IMR-90 (cell line): ENCODE results near the gene PKD1L1. TPM values are rescaled to one million over a fixed set of nuclear protein-coding genes. Genes with fewer than 3 reads are reported as not detected.

ENCODE experiments used
- ATAC-seq: fragments of 200-7000 bp; cut with Tn5 transposase; 2 replicates; pipeline ENCODE4 v1.9.1; 2020; ENCODE audit warnings: low read depth, mild to moderate bottlenecking, moderate library complexity
- BruUV-seq: library from RNA; stranded (reverse); fragments of 400-500 nt; replicated peaks from 2 replicates; lab custom pipeline; 2021; lab: Mats Ljungman, UMichigan
- CTCF ChIA-PET: fragments of 300-600 bp; formaldehyde crosslinking; extraction: SDS; loops from one replicate; lab custom pipeline; 2021; ENCODE audit warnings: antibody characterized with exemption; lab: Yijun Ruan, JAX
- POLR2A ChIA-PET: fragments of 300-600 bp; sonication (Branson Sonifier 250); formaldehyde crosslinking; loops from one replicate; lab custom pipeline; 2022; ENCODE audit warnings: antibody characterized with exemption; ENCODE audit not compliant: unreplicated experiment; lab: Charles Lee
- DNase-seq: peaks from one replicate; pipeline ENCODE4 v3.0.0; 2013
- H2AFZ ChIP-seq: replicated peaks from 2 replicates; pipeline ENCODE3; 2013; ENCODE audit warnings: low read length, mild to moderate bottlenecking; ENCODE audit not compliant: poor library complexity
- H2AK5ac ChIP-seq: 2 replicates; pipeline ENCODE4 v1.6.1; 2013; ENCODE audit warnings: low read depth, low read length, inconsistent platforms
- H2AK9ac ChIP-seq: replicated peaks from 2 replicates; pipeline ENCODE3; 2013; ENCODE audit warnings: mild to moderate bottlenecking, low read depth, low read length, moderate library complexity; ENCODE audit not compliant: poor library complexity
- H2BK120ac ChIP-seq: 2 replicates; pipeline ENCODE4 v1.6.1; 2013; ENCODE audit warnings: low read depth, low read length, inconsistent platforms
- H2BK15ac ChIP-seq: 3 replicates; pipeline ENCODE4 v1.6.1; 2013; ENCODE audit warnings: low read depth, low read length, inconsistent platforms
- H2BK20ac ChIP-seq: 2 replicates; pipeline ENCODE4 v1.6.1; 2013; ENCODE audit warnings: low read depth, mild to moderate bottlenecking, inconsistent platforms, low read length, moderate library complexity
- H2BK5ac ChIP-seq: 2 replicates; pipeline ENCODE4 v1.6.1; 2013; ENCODE audit warnings: mild to moderate bottlenecking, low read depth, low read length, inconsistent platforms; ENCODE audit not compliant: poor library complexity, severe bottlenecking
- H3K14ac ChIP-seq: replicated peaks from 2 replicates; pipeline ENCODE4 v1.6.1; 2013; ENCODE audit warnings: low read depth, low read length, inconsistent platforms
- H3K18ac ChIP-seq: 2 replicates; pipeline ENCODE4 v1.6.1; 2013; ENCODE audit warnings: low read depth, low read length, control low read depth
- H3K23ac ChIP-seq: 2 replicates; pipeline ENCODE4 v1.6.1; 2013; ENCODE audit warnings: low read depth, low read length, inconsistent platforms
- H3K27ac ChIP-seq: 2 replicates; pipeline ENCODE4 v1.5.1; 2013; ENCODE audit warnings: mild to moderate bottlenecking, control low read depth, low read length; ENCODE audit not compliant: insufficient read depth
- H3K27me3 ChIP-seq: 2 replicates; pipeline ENCODE4 v1.6.1; 2013; ENCODE audit warnings: low read length; ENCODE audit not compliant: control insufficient read depth, insufficient read depth
- H3K36me3 ChIP-seq: 2 replicates; pipeline ENCODE4 v1.6.1; 2013; ENCODE audit warnings: low read length, mixed read lengths; ENCODE audit not compliant: control insufficient read depth, insufficient read depth
- H3K4ac ChIP-seq: 2 replicates; pipeline ENCODE4 v1.6.1; 2013; ENCODE audit warnings: low read depth, low read length, inconsistent platforms
- H3K4me1 ChIP-seq: 2 replicates; pipeline ENCODE4 v1.6.1; 2013; ENCODE audit warnings: low read length, mixed read lengths; ENCODE audit not compliant: control insufficient read depth, insufficient read depth
- H3K4me2 ChIP-seq: 2 replicates; pipeline ENCODE4 v1.6.1; 2013; ENCODE audit warnings: low read depth, mild to moderate bottlenecking, control low read depth, low read length, moderate library complexity
- H3K4me3 ChIP-seq: 2 replicates; pipeline ENCODE4 v1.5.1; 2013; ENCODE audit warnings: low read depth, mild to moderate bottlenecking, control low read depth, low read length, moderate library complexity; ENCODE audit not compliant: insufficient read depth
- H3K56ac ChIP-seq: 2 replicates; pipeline ENCODE4 v1.6.1; 2013; ENCODE audit warnings: low read length, inconsistent platforms; ENCODE audit not compliant: insufficient read depth; ENCODE audit errors: extremely low read depth
- H3K79me1 ChIP-seq, 2 experiments: 2 replicates each; pipeline ENCODE4 v1.6.1; 2013; ENCODE audit warnings: low read length in 2 of 2, inconsistent platforms in 1 of 2, low read depth in 1 of 2
- H3K9ac ChIP-seq: 2 replicates; pipeline ENCODE4 v1.6.1; 2013; ENCODE audit warnings: low read depth, low read length, control low read depth
- H3K9me1 ChIP-seq: 2 replicates; pipeline ENCODE4 v1.6.1; 2013; ENCODE audit warnings: low read length, inconsistent platforms; ENCODE audit not compliant: insufficient read depth
- H3K9me3 ChIP-seq: 2 replicates; pipeline ENCODE4 v1.6.1; 2013; ENCODE audit warnings: low read length; ENCODE audit not compliant: control insufficient read depth, insufficient read depth
- H4K20me1 ChIP-seq: 2 replicates; pipeline ENCODE4 v1.6.1; 2013; ENCODE audit warnings: low read length, inconsistent platforms; ENCODE audit not compliant: insufficient read depth
- H4K5ac ChIP-seq: 2 replicates; pipeline ENCODE4 v1.6.1; 2013; ENCODE audit warnings: mild to moderate bottlenecking, low read depth, low read length, control low read depth
- H4K8ac ChIP-seq, 2 experiments: 2 replicates each; pipeline ENCODE4 v1.6.1; 2013; ENCODE audit warnings: low read depth in 2 of 2, low read length in 2 of 2, control low read depth in 1 of 2, inconsistent platforms in 1 of 2
- H4K91ac ChIP-seq: 2 replicates; pipeline ENCODE4 v1.6.1; 2013; ENCODE audit warnings: low read depth, low read length, inconsistent platforms; ENCODE audit not compliant: insufficient read depth
- BHLHE40 ChIP-seq: fragments of 150-350 bp; IDR thresholded peaks from 2 replicates; pipeline ENCODE4 v1.6.1; 2016; ENCODE audit warnings: mild to moderate bottlenecking, low read depth, low read length
- CEBPB ChIP-seq: IDR thresholded peaks from 2 replicates; pipeline ENCODE4 v1.6.1; 2012; ENCODE audit warnings: low read depth, low read length, improper control_type of control experiment
- CHD1 ChIP-seq: IDR thresholded peaks from 2 replicates; pipeline ENCODE4 v1.6.1; 2012; ENCODE audit warnings: low read depth, low read length, improper control_type of control experiment
- FOS ChIP-seq: fragments of 150-350 bp; IDR thresholded peaks from 2 replicates; pipeline ENCODE4 v1.6.1; 2016; ENCODE audit warnings: low read depth, low read length
- MAZ ChIP-seq: IDR thresholded peaks from 2 replicates; pipeline ENCODE4 v1.6.1; 2012; ENCODE audit warnings: low read depth, mild to moderate bottlenecking, low read length, improper control_type of control experiment, moderate library complexity, borderline replicate concordance
- MXI1 ChIP-seq: IDR thresholded peaks from 2 replicates; pipeline ENCODE4 v1.6.1; 2012; ENCODE audit warnings: low read depth, mild to moderate bottlenecking, low read length, moderate library complexity, borderline replicate concordance
- NFE2L2 ChIP-seq: fragments of 150-350 bp; IDR thresholded peaks from 2 replicates; pipeline ENCODE4 v1.6.1; 2016; ENCODE audit warnings: low read depth, mild to moderate bottlenecking, low read length
- POLR2A ChIP-seq: IDR thresholded peaks from 2 replicates; pipeline ENCODE4 v1.6.1; 2012; ENCODE audit warnings: mild to moderate bottlenecking, low read depth, low read length
- RAD21 ChIP-seq: IDR thresholded peaks from 2 replicates; pipeline ENCODE4 v1.6.1; 2012; ENCODE audit warnings: low read length, improper control_type of control experiment
- RCOR1 ChIP-seq: IDR thresholded peaks from 2 replicates; pipeline ENCODE4 v1.6.1; 2012; ENCODE audit warnings: mild to moderate bottlenecking, low read length, improper control_type of control experiment; ENCODE audit not compliant: insufficient replicate concordance
- RFX5 ChIP-seq: IDR thresholded peaks from 2 replicates; pipeline ENCODE4 v1.8.0; 2012; ENCODE audit warnings: low read depth, mild to moderate bottlenecking, low read length, moderate library complexity
- SMC3 ChIP-seq: fragments of 150-350 bp; IDR thresholded peaks from 2 replicates; pipeline ENCODE4 v1.6.1; 2016; ENCODE audit warnings: low read depth, mild to moderate bottlenecking, antibody characterized with exemption, low read length, moderate library complexity
- WGBS, 2 experiments: methylation state at CpG; one replicate each; pipeline versions ENCODE4 v1.1.5 to v1.1.7; 2013; ENCODE audit warnings: missing lambda C conversion rate in 2 of 2; ENCODE audit not compliant: insufficient read length in 1 of 2; ENCODE audit errors: extremely low coverage in 2 of 2; 5-methylcytosine and 5-hydroxymethylcytosine counted together
- dilution Hi-C: fragments of 300-500 bp; cut with HindIII; formaldehyde crosslinking; loops from one replicate; pipeline ENCODE4 v1.14.3; 2018; ENCODE audit warnings: low sequenced_read_pairs; ENCODE audit not compliant: unreplicated experiment
- in situ Hi-C: fragments of 300-500 bp; cut with MboI; formaldehyde crosslinking; loops from 3 replicates; pipeline ENCODE4 v1.14.3; 2019; ENCODE audit warnings: low sequenced_read_pairs, inconsistent platforms, mixed read lengths
- intact Hi-C: fragments of 100-400 bp; cut with micrococcal nuclease; formaldehyde crosslinking; loops from 2 replicates; pipeline ENCODE4 v1.10.0; 2022
- polyA plus RNA-seq, 3 experiments: library from polyadenylated mRNA; depleted of rRNA; stranded (reverse); fragments of >200 nt; gene quantifications; 2 replicates each; pipeline ENCODE4 v1.2.3, GENCODE V29; 2012; ENCODE audit warnings: low replicate concordance in 1 of 3
- total RNA-seq: library from RNA; depleted of rRNA; stranded (reverse); fragments of >200 nt; gene quantifications from 2 replicates; pipeline ENCODE4 v1.2.3, GENCODE V29; 2012
- TF ChIP-seq, protein P1 (sequence below): fragments of 150-350 bp; IDR thresholded peaks from 2 replicates; pipeline ENCODE4 v1.6.1; 2016; ENCODE audit warnings: low read depth, mild to moderate bottlenecking, low read length, moderate library complexity, borderline replicate concordance
- TF ChIP-seq, protein P2 (sequence below): conservative IDR thresholded peaks from 2 replicates; pipeline ENCODE4 v1.5.1; 2012; ENCODE audit warnings: mild to moderate bottlenecking, low read depth, low read length, improper control_type of control experiment
- TF ChIP-seq, protein P3 (sequence below): fragments of 150-350 bp; IDR thresholded peaks from 2 replicates; pipeline ENCODE4 v1.6.1; 2017; ENCODE audit warnings: mild to moderate bottlenecking, antibody characterized with exemption, low read length, low read depth

PKD1L1 gene
- total and polyA plus RNA-seq, 2 of the 4 experiments (the other 2 are of a cell fraction): under 0.01 to 0.15 TPM

DNA sequence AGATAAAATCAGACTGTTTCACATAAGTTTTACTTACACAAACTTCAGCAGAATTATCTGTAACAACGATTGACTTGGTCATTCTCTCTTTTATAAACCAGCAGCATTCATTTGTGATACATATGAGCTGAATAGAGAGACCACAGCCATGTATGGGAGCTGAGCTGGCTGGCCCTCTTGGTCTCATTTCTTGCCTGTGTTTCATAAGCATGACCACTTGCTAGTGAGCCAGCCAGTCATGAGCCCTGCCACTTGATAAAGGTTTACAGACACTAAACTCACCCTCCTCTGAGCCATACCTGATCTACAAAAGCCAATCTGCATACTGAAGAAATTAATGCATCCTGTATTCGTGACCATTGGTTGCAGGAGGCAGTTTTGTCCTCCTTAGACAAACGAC lies 82.1 kb downstream of the PKD1L1 start:
- dilution Hi-C loops (no loop called here), in situ Hi-C loops (no loop called here), intact Hi-C loops (no loop called here)
- DNase-seq (peak; percentile 50), ATAC-seq (peak; percentile 42)
- H2BK120ac ChIP-seq: no peak overlapping the region
- no peak overlapping the region for H2BK5ac ChIP-seq
- no peak overlapping the region for H2BK15ac ChIP-seq
- no peak overlapping the region for H4K8ac ChIP-seq
- ChIA-PET POLR2A (no interaction called here), CTCF (no interaction called here)
- H3K27me3 ChIP-seq: peaks cover 11% of the 10 kb centered on the region
- no peak overlapping the region for H3K4ac ChIP-seq
- H3K9me1 ChIP-seq: no peaks in the 10 kb centered on the region
- no peaks in the 10 kb centered on the region for H3K36me3 ChIP-seq
- no peak overlapping the region for H3K14ac ChIP-seq
- H3K56ac ChIP-seq: no peak overlapping the region
- H3K4me3 ChIP-seq: no peak overlapping the region
- TF ChIP-seq NFE2L2: no peak
- no peak for TF ChIP-seq MAZ
- TF ChIP-seq CHD1: no peak
- TF ChIP-seq RCOR1: no peak
- TF ChIP-seq FOS: no peak
- TF ChIP-seq SMC3: no peak
- TF ChIP-seq RFX5: no peak
- TF ChIP-seq RAD21: no peak
- TF ChIP-seq BHLHE40: no peak
- TF ChIP-seq POLR2A: no peak
- TF ChIP-seq, protein P1, sequence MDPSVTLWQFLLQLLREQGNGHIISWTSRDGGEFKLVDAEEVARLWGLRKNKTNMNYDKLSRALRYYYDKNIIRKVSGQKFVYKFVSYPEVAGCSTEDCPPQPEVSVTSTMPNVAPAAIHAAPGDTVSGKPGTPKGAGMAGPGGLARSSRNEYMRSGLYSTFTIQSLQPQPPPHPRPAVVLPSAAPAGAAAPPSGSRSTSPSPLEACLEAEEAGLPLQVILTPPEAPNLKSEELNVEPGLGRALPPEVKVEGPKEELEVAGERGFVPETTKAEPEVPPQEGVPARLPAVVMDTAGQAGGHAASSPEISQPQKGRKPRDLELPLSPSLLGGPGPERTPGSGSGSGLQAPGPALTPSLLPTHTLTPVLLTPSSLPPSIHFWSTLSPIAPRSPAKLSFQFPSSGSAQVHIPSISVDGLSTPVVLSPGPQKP: no peak
- TF ChIP-seq MXI1: no peak
- TF ChIP-seq CEBPB: no peak
- TF ChIP-seq, protein P2, sequence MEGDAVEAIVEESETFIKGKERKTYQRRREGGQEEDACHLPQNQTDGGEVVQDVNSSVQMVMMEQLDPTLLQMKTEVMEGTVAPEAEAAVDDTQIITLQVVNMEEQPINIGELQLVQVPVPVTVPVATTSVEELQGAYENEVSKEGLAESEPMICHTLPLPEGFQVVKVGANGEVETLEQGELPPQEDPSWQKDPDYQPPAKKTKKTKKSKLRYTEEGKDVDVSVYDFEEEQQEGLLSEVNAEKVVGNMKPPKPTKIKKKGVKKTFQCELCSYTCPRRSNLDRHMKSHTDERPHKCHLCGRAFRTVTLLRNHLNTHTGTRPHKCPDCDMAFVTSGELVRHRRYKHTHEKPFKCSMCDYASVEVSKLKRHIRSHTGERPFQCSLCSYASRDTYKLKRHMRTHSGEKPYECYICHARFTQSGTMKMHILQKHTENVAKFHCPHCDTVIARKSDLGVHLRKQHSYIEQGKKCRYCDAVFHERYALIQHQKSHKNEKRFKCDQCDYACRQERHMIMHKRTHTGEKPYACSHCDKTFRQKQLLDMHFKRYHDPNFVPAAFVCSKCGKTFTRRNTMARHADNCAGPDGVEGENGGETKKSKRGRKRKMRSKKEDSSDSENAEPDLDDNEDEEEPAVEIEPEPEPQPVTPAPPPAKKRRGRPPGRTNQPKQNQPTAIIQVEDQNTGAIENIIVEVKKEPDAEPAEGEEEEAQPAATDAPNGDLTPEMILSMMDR: no peak
- TF ChIP-seq, protein P3, sequence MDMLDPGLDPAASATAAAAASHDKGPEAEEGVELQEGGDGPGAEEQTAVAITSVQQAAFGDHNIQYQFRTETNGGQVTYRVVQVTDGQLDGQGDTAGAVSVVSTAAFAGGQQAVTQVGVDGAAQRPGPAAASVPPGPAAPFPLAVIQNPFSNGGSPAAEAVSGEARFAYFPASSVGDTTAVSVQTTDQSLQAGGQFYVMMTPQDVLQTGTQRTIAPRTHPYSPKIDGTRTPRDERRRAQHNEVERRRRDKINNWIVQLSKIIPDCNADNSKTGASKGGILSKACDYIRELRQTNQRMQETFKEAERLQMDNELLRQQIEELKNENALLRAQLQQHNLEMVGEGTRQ: no peak
- H3K4me1 ChIP-seq: no peaks in the 10 kb centered on the region
- H2BK20ac ChIP-seq: no peak overlapping the region
- peak overlapping the region; percentile 84 for H2AK9ac ChIP-seq
- no peak overlapping the region for H2AK5ac ChIP-seq
- H3K9me3 ChIP-seq: no peaks in the 10 kb centered on the region
- H2AFZ ChIP-seq: peak overlapping the region; percentile 23
- BruUV-seq: no TSS peak
- no peaks in the 10 kb centered on the region for H3K79me1 ChIP-seq
- no peak overlapping the region for H4K91ac ChIP-seq
- H4K5ac ChIP-seq: no peak overlapping the region
- 0% methylated on average over 1 of the region's 3 CpGs; no CpG with 5 or more reads in 1 of the 2 experiments for WGBS, 2 experiments
- no peaks in the 10 kb centered on the region for H4K20me1 ChIP-seq
- no peak overlapping the region for H3K23ac ChIP-seq
- H3K9ac ChIP-seq: no peak overlapping the region
- no peak overlapping the region for H3K18ac ChIP-seq
- H3K27ac ChIP-seq: no peak overlapping the region
- no peak overlapping the region for H3K4me2 ChIP-seq
